Choroid plexus epithelial cell (primary cell): Measurements from ENCODE around the gene MTERF4.

Experiments used
- DNase-seq: peaks from one replicate; pipeline ENCODE4 v3.0.0-alpha.2; 2010; ENCODE audit warnings: low read depth
- H3K4me3 ChIP-seq: 2 replicates; pipeline ENCODE4 v1.5.1; 2011; ENCODE audit warnings: low read depth, mild to moderate bottlenecking, control low read depth, low read length, moderate library complexity
- CTCF ChIP-seq: conservative IDR thresholded peaks from 2 replicates; pipeline ENCODE4 v1.5.1; 2011; ENCODE audit warnings: low read depth, mild to moderate bottlenecking, control low read depth, inconsistent platforms, low read length, moderate library complexity

The MTERF4 gene

GRCh38 chr2:241120440-241120839, 18.4 kb upstream of the MTERF4 start:
- no peak overlapping the region for H3K4me3 ChIP-seq
- TF ChIP-seq CTCF = no peak
- no peak for DNase-seq

GRCh38 chr2:241118737-241119505, 16.8 kb upstream of the MTERF4 start:
- TF ChIP-seq CTCF = no peak
- no peak for DNase-seq
- H3K4me3 ChIP-seq = no peak overlapping the region

GRCh38 chr2:241116606-241117560, 14.8 kb upstream of the MTERF4 start:
- no peak overlapping the region for H3K4me3 ChIP-seq
- no peak for DNase-seq
- no peak for TF ChIP-seq CTCF

- no peak for DNase-seq
- no peak for TF ChIP-seq CTCF
- no peak overlapping the region for H3K4me3 ChIP-seq
Measured at GRCh38 chr2:241115361-241115760, 13.3 kb upstream of the MTERF4 start.

- H3K4me3 ChIP-seq = no peak overlapping the region
- DNase-seq = no peak
- TF ChIP-seq CTCF = no peak
Measured at GRCh38 chr2:241114836-241115235, 12.7 kb upstream of the MTERF4 start.

- no peak for DNase-seq
- no peak for TF ChIP-seq CTCF
- H3K4me3 ChIP-seq = no peak overlapping the region
Measured at GRCh38 chr2:241112592-241112991, 10.5 kb upstream of the MTERF4 start.

GRCh38 chr2:241112046-241112445, 10.0 kb upstream of the MTERF4 start:
- H3K4me3 ChIP-seq = no peak overlapping the region
- no peak for TF ChIP-seq CTCF
- DNase-seq = no peak
